ENCODE data around the gene UBXN10.

Gene UBXN10

DNA sequence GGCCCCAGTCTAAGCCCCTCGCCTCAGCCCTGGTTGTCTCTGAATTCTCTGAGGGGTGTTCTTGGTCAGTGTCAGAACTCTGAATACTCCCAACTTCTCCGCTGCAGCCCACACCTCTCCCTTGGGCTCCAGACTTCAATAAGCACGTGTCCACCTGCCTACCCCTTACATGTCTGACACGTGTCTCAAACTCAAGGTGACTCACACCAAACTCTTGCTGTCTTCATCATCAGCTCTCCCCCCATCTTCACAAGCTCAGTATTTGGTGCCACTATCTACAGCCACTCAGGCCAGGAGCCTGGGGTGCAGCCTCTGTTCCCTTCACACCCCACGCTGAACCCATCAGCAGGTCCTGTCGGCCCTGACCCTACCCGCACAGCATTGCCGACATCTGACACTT is 18.8 kb upstream of the UBXN10 start:
- FAIRE-seq (no peak), DNase-seq (ENCODE audit: insufficient read length, low spot score) (no peak)
- TF ChIP-seq PAX5 (IDR thresholded peaks at IDR 0.05; ENCODE audit: insufficient read depth, low read length, severe bottlenecking) (no peak), SPI1 (IDR thresholded peaks at IDR 0.05; ENCODE audit: low read depth, low read length) (no peak), POLR2A (IDR thresholded peaks at IDR 0.05; ENCODE audit: low read depth, low read length) (no peak), POLR2AphosphoS5 (IDR thresholded peaks at IDR 0.05; ENCODE audit: low read depth, low read length) (no peak), POU2F2 (IDR thresholded peaks at IDR 0.05; ENCODE audit: low read depth, low read length) (no peak), TAF1 (IDR thresholded peaks at IDR 0.05; ENCODE audit: low read depth, low read length) (no peak)

DNA sequence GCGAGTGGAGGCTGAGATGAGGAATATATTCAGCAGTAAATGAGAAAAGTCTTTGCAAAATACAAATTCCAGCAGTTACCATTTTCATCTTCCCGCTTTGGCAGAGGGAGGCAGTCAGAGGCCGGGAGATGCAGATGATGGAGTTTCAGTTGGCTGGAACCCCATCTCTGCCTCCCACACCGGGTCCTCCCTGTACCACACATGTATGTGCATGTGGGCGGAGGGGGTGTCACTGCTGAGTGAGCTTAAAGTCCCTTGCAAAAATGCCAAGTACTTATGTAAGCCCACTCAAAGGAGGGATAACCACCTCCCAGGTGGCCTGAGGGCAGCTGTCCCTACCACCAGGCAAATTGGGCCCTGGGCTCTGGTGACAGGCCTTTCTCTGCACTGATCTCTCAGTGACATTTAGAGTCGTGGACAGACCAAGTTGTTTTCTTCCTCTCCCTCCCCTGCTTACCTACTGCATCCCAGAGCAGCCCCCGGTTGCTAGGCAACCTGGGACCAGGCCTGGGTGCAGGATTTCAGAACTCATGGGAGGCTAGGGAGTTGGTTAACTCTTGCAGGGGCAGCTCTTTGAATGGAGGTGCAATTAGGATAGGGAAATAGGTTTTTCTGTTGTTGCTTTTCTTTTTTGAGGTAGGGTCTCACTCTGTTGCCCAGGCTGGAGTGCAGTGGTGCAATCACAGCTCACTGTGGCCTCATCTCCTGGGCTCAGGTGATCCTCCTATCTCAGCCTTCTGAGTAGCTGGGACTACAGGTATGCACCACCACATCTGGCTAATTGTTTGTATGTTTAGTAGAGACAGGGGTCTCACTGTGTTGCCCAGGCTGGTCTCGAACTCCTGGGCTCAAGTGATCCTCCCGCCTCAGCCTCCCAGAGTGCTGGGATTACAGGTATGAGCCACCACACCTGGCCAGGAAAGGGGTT is 17.1 kb upstream of the UBXN10 start:
- FAIRE-seq = no peak
- no peak for DNase-seq (ENCODE audit: insufficient read length, low spot score)

GRCh38 chr1:20169932-20170331 is 16.0 kb upstream of the UBXN10 start:
- TF ChIP-seq TAF1 (IDR thresholded peaks at IDR 0.05; ENCODE audit: low read depth, low read length) = no peak
- no peak for TF ChIP-seq PAX5 (IDR thresholded peaks at IDR 0.05; ENCODE audit: insufficient read depth, low read length, severe bottlenecking)
- no peak for TF ChIP-seq SPI1 (IDR thresholded peaks at IDR 0.05; ENCODE audit: low read depth, low read length)
- TF ChIP-seq POLR2AphosphoS5 (IDR thresholded peaks at IDR 0.05; ENCODE audit: low read depth, low read length) = no peak
- no peak for TF ChIP-seq POLR2A (IDR thresholded peaks at IDR 0.05; ENCODE audit: low read depth, low read length)
- FAIRE-seq (no peak), DNase-seq (ENCODE audit: insufficient read length, low spot score) (no peak)

More for the DNA sequence above, 17.1 kb upstream of the UBXN10 start:
- TF ChIP-seq SPI1 (IDR thresholded peaks at IDR 0.05; ENCODE audit: low read depth, low read length) (no peak), POLR2A (IDR thresholded peaks at IDR 0.05; ENCODE audit: low read depth, low read length) (no peak), POLR2AphosphoS5 (IDR thresholded peaks at IDR 0.05; ENCODE audit: low read depth, low read length) (no peak), TAF1 (IDR thresholded peaks at IDR 0.05; ENCODE audit: low read depth, low read length) (no peak), POU2F2 (IDR thresholded peaks at IDR 0.05; ENCODE audit: low read depth, low read length) (no peak), PAX5 (IDR thresholded peaks at IDR 0.05; ENCODE audit: insufficient read depth, low read length, severe bottlenecking) (no peak)

DNA sequence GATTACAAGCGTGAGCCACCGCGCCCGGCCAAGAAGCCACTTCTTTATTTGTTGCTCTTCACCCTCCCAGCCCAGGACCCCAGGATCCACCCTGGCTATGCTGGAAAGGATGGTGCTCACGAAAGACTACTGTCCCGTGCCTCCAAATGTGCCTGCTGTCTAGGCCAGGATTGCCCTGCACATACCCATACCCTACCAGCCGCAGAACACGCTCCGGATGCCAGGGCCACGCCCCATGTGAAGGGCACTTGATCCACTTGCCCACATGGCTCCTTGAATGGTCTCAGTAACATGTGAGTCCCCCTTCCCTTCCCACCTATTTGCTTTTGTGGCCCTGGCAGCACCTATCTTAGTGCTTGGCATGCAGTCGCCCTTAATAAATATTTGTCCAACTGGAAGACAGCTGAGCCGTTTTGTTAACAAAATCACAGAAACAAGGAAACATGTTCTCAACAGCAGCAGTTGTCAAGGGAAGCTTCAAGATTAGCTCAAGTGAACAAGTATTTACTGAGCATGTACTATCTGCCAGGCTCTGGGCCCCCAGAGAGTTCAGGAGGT is 13.8 kb upstream of the UBXN10 start:
- DNase-seq (ENCODE audit: insufficient read length, low spot score) = no peak
- no peak for FAIRE-seq
- TF ChIP-seq POU2F2 (IDR thresholded peaks at IDR 0.05; ENCODE audit: low read depth, low read length) = no peak
- TF ChIP-seq POLR2AphosphoS5 (IDR thresholded peaks at IDR 0.05; ENCODE audit: low read depth, low read length) = no peak
- no peak for TF ChIP-seq SPI1 (IDR thresholded peaks at IDR 0.05; ENCODE audit: low read depth, low read length)
- no peak for TF ChIP-seq POLR2A (IDR thresholded peaks at IDR 0.05; ENCODE audit: low read depth, low read length)
- TF ChIP-seq TAF1 (IDR thresholded peaks at IDR 0.05; ENCODE audit: low read depth, low read length) = no peak
- TF ChIP-seq PAX5 (IDR thresholded peaks at IDR 0.05; ENCODE audit: insufficient read depth, low read length, severe bottlenecking) = no peak

DNA sequence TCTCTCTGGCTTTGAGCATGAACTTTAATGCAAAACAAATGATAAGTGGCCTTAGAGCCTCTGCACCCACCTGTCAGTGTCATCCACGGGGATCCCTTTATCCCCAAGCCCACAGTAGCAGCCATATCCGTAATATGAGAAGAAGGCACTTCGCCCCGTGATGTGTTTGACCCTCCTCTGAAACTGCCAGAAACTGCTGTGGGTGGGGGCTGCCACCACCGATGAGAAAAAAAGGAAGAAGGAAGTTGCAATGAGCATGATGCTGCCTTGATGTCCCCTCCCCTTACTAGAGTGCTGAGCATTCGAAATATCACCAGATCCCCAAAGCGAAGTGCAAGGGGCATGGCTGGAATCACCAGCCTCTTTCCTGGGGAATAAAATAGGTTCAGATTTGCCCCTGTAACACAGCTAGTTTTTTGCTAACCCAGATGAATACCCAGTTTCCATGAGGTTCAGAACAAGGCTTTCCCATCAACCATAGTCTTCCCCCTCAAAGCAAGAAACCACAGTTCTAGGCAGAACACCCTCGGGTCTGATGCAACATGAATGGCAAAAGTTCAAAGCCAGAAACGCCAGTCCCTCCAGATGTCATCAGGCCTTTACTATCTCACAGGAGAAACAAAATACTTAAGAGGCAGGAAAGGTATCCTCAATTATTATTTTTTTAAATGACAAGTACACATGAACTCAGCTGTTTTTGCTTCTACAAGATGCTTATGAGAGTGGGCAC is 10.8 kb upstream of the UBXN10 start:
- FAIRE-seq (no peak), DNase-seq (ENCODE audit: insufficient read length, low spot score) (no peak)
- TF ChIP-seq POU2F2 (IDR thresholded peaks at IDR 0.05; ENCODE audit: low read depth, low read length) (no peak), POLR2A (IDR thresholded peaks at IDR 0.05; ENCODE audit: low read depth, low read length) (no peak), POLR2AphosphoS5 (IDR thresholded peaks at IDR 0.05; ENCODE audit: low read depth, low read length) (no peak), TAF1 (IDR thresholded peaks at IDR 0.05; ENCODE audit: low read depth, low read length) (no peak), PAX5 (IDR thresholded peaks at IDR 0.05; ENCODE audit: insufficient read depth, low read length, severe bottlenecking) (no peak)

GRCh38 chr1:20178634-20179370 is 7.1 kb upstream of the UBXN10 start:
- no peak for DNase-seq (ENCODE audit: insufficient read length, low spot score)
- TF ChIP-seq POLR2AphosphoS5 (IDR thresholded peaks at IDR 0.05; ENCODE audit: low read depth, low read length) (no peak), POU2F2 (IDR thresholded peaks at IDR 0.05; ENCODE audit: low read depth, low read length) (no peak), SPI1 (IDR thresholded peaks at IDR 0.05; ENCODE audit: low read depth, low read length) (no peak), TAF1 (IDR thresholded peaks at IDR 0.05; ENCODE audit: low read depth, low read length) (no peak), PAX5 (IDR thresholded peaks at IDR 0.05; ENCODE audit: insufficient read depth, low read length, severe bottlenecking) (no peak), POLR2A (IDR thresholded peaks at IDR 0.05; ENCODE audit: low read depth, low read length) (no peak)
- no peak for FAIRE-seq

- DNase-seq (ENCODE audit: insufficient read length, low spot score) = no peak
- FAIRE-seq = no peak
- TF ChIP-seq PAX5 (IDR thresholded peaks at IDR 0.05; ENCODE audit: insufficient read depth, low read length, severe bottlenecking) = no peak
- no peak for TF ChIP-seq POU2F2 (IDR thresholded peaks at IDR 0.05; ENCODE audit: low read depth, low read length)
- no peak for TF ChIP-seq POLR2A (IDR thresholded peaks at IDR 0.05; ENCODE audit: low read depth, low read length)
Observed at GRCh38 chr1:20179371-20180128, 6.3 kb upstream of the UBXN10 start.

- no peak for TF ChIP-seq TAF1 (IDR thresholded peaks at IDR 0.05; ENCODE audit: low read depth, low read length)
- no peak for TF ChIP-seq POLR2AphosphoS5 (IDR thresholded peaks at IDR 0.05; ENCODE audit: low read depth, low read length)
- no peak for TF ChIP-seq POLR2A (IDR thresholded peaks at IDR 0.05; ENCODE audit: low read depth, low read length)
- no peak for TF ChIP-seq POU2F2 (IDR thresholded peaks at IDR 0.05; ENCODE audit: low read depth, low read length)
- TF ChIP-seq PAX5 (IDR thresholded peaks at IDR 0.05; ENCODE audit: insufficient read depth, low read length, severe bottlenecking) = no peak
- DNase-seq (ENCODE audit: insufficient read length, low spot score) = no peak
- no peak for FAIRE-seq
Observed at GRCh38 chr1:20180129-20180843, 5.6 kb upstream of the UBXN10 start.

All from GM12891 (cell line).